Upper lobe of right lung (tissue), 1 donor: ENCODE results near the gene SNX1. TPM values are rescaled to one million over a fixed set of nuclear protein-coding genes. Genes with fewer than 3 reads are reported as not detected.
A peak's percentile ranks its signal among the peaks of the same experiment; 100 is the strongest.

Source experiments
- ATAC-seq: fragments of 200-7000 bp; cut with Tn5 transposase; one replicate; pipeline ENCODE4 v1.9.1; 2020; ENCODE audit warnings: mild to moderate bottlenecking, moderate library complexity
- DNase-seq: peaks from one replicate; pipeline ENCODE4 v3.0.0-alpha.2; 2020
- H3K27ac ChIP-seq: fragments of 200-600 bp; one replicate; pipeline ENCODE4 v1.8.0; 2022
- H3K27me3 ChIP-seq: fragments of 200-600 bp; one replicate; pipeline ENCODE4 v1.8.0; 2022; ENCODE audit warnings: mild to moderate bottlenecking
- H3K36me3 ChIP-seq: fragments of 200-600 bp; one replicate; pipeline ENCODE4 v1.8.0; 2022
- H3K4me1 ChIP-seq: fragments of 200-600 bp; one replicate; pipeline ENCODE4 v1.8.0; 2022
- H3K4me3 ChIP-seq: fragments of 200-600 bp; one replicate; pipeline ENCODE4 v1.8.0; 2022; ENCODE audit warnings: mild to moderate bottlenecking
- H3K9me3 ChIP-seq: fragments of 200-600 bp; one replicate; pipeline ENCODE4 v1.8.0; 2022
- CTCF ChIP-seq: fragments of 200-600 bp; IDR thresholded peaks from one replicate; pipeline ENCODE4 v1.8.0; 2022; ENCODE audit warnings: antibody characterized with exemption
- intact Hi-C: fragments of 100-400 bp; cut with DNase I; formaldehyde crosslinking; loops from one replicate; pipeline ENCODE4 v1.11.0; 2022
- total RNA-seq: library from RNA; stranded (reverse); fragmentation: NEBNext Ultra II Directional; extraction: Animal tissue kit (Norgen Biotek cat#: 25700); gene quantifications from one replicate; pipeline ENCODE4 v1.2.1, GENCODE V29; 2021
- donor health status: DM: no; HTN: yes; CAD: no; lungs with severe emphysema.

The SNX1 gene
- total RNA-seq, 1 donor from 2014 or later: 162 TPM

GRCh38 chr15:64149424-64149823, 53.6 kb downstream of the SNX1 start:
- no peak overlapping the region for H3K27ac ChIP-seq
- intact Hi-C loops: no loop called here
- no peaks in the 10 kb centered on the region for H3K9me3 ChIP-seq
- H3K27me3 ChIP-seq: peaks cover 18% of the 10 kb centered on the region
- peaks cover 13% of the 10 kb centered on the region for H3K4me1 ChIP-seq
- DNase-seq: no peak
- no peak overlapping the region for H3K4me3 ChIP-seq
- no peak for ATAC-seq
- peaks cover 11% of the 10 kb centered on the region for H3K36me3 ChIP-seq
- TF ChIP-seq CTCF: peak; percentile 14

- H3K27me3 ChIP-seq: peaks cover 18% of the 10 kb centered on the region
- no peak for DNase-seq
These were observed 54.3 kb downstream of the SNX1 start for GRCh38 chr15:64149893-64150578.

DNA sequence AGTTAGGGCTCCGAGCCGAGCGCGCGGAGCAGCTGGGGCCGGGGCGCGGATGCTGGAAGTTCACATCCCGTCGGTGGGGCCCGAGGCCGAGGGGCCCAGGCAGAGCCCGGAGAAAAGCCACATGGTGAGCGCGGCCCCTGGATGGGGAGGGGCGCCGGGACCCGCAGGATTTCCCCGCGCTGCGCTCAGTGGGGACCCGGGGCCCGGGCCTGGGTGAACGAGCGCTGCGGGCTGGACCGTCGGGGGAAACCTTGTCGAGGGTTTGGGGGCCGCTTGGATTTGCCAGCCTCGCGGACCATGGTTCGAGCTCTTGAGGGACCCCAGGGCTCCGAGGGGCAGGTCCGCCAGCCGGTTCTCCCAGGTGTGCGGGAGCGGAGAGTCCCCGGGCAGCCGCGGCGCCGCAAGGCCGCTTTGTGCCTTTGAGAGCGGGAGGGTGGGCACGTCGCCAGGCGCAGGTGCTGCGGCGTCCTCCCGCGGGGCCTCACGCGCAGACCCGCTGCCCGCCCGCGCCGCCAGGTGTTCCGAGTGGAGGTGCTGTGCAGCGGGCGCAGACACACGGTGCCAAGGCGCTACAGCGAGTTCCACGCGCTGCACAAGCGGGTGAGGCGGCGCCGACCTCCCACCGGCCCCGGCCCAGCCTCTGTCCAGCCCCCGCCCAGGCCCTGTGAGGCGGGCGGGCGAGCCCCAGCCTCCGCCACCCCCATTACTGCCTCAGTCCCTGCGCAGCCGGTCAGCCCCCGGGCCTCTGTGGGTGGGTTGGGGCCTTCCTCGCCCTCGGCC, 56.1 kb downstream of the SNX1 start, which contains the start of gene SNX22:
SNX22 (plus strand) TSS at position 5 of the 780 bp plus-strand sequence; CDS start at position 50, 45 bp downstream.
- Histone ChIP-seq H3K4me3 (peak within 1 kb of the TSS; percentile 53), H3K27ac (no peak within 1 kb of the TSS), H3K27me3 (peaks cover 18% of the 10 kb centered on the region), H3K9me3 (no peaks in the 10 kb centered on the region), H3K4me1 (peaks cover 13% of the 10 kb centered on the region), H3K36me3 (peaks cover 31% of the 10 kb centered on the region)
- DNase-seq (peak; percentile 78), ATAC-seq (peak; percentile 12)
- TF ChIP-seq CTCF: no peak
- intact Hi-C loops: no loop called here

More at GRCh38 chr15:64149893-64150578, 54.3 kb downstream of the SNX1 start:
- Histone ChIP-seq H3K9me3 (no peaks in the 10 kb centered on the region), H3K36me3 (peaks cover 12% of the 10 kb centered on the region), H3K4me1 (peaks cover 13% of the 10 kb centered on the region), H3K27ac (no peak overlapping the region), H3K4me3 (no peak overlapping the region)
- no peak for TF ChIP-seq CTCF
- intact Hi-C loops: no loop called here
- ATAC-seq: no peak

DNA sequence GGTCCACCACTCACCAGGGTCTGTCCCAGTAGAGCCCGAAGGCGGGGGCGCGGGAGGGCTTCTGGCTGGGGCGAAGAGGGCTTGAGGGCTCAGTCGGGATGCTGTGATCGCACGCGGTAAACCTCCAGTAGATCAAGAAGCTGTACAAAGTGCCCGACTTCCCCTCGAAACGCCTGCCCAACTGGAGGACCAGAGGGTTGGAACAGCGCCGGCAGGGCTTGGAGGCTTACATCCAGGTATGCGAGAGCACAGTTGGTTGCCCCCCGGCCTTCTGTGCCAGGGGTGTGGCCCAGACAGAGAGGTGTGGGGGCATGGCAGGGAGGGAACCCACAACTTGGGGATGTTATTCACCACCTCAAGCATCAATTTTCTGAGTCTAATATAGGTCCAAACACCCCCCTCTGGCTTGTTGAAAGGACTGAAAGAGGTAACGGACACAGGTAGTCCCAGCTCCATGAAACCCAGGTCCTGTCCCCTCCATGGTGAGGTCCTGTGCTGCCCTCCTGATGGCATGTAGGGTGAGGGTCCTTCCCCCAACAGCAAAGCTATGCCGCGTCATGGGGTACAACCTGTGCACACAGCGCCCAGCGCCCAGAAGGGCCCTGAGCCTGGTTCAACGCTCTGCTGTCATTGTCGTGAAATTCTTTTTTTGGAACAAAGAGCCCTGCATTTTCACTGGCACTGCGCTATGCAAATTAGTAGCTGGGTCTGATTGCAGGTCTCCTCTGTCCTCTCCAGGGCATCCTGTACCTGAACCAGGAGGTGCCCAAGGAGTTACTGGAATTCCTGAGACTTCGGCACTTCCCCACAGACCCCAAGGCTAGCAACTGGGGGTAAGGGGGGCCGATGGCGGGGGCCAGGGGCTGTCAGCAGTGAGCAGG, 57.0 kb downstream of the SNX1 start:
- ATAC-seq (peak; percentile 0), DNase-seq (peak; percentile 71)
- Histone ChIP-seq H3K4me3 (peak overlapping the region; percentile 53), H3K4me1 (peaks cover 13% of the 10 kb centered on the region), H3K27ac (no peak overlapping the region), H3K9me3 (no peaks in the 10 kb centered on the region), H3K27me3 (peaks cover 18% of the 10 kb centered on the region), H3K36me3 (peaks cover 40% of the 10 kb centered on the region)
- no peak for TF ChIP-seq CTCF
- intact Hi-C loops: no loop called here
